ENCODE results near the gene ZNF575. TPM values are rescaled to one million over a fixed set of nuclear protein-coding genes. Genes with fewer than 3 reads are reported as not detected.

Gene ZNF575
- polyA plus RNA-seq, 1 donor from 2014 or later, result not detected

GRCh38 chr19:43545276-43545675, 12.3 kb downstream of the ZNF575 start:
- Histone ChIP-seq H3K4me3 (ENCODE audit: low read length) (no peak overlapping the region), H3K4me2 (ENCODE audit: low read length) (no peak overlapping the region), H4K20me1 (ENCODE audit: insufficient read depth) (no peaks in the 10 kb centered on the region), H3K9ac (ENCODE audit: low read length) (no peak overlapping the region), H3K79me2 (replicated peaks; ENCODE audit: insufficient read depth, low read length) (no peaks in the 10 kb centered on the region), H3K9me3 (ENCODE audit: low read length) (no peaks in the 10 kb centered on the region), H2AFZ (ENCODE audit: low read depth, low read length) (no peak overlapping the region), H3K36me3 (ENCODE audit: insufficient read depth, low read length) (no peaks in the 10 kb centered on the region), H3K27me3 (ENCODE audit: insufficient read depth, low read depth, low read length) (no peaks in the 10 kb centered on the region), H3K27ac (ENCODE audit: low read length) (no peak overlapping the region), H3K9me2 (ENCODE audit: insufficient read depth, low read length) (no peaks in the 10 kb centered on the region), H3F3A (ENCODE audit: insufficient read depth, low read length, poor library complexity, severe bottlenecking) (no peaks in the 10 kb centered on the region)
- no peak for TF ChIP-seq CTCF (IDR thresholded peaks at IDR 0.05; ENCODE audit: poor library complexity, severe bottlenecking)
- TF ChIP-seq EZH2 (IDR thresholded peaks at IDR 0.05; ENCODE audit: borderline replicate concordance, insufficient read depth, low read length, poor library complexity, severe bottlenecking), result no peak
- TF ChIP-seq, protein P1, sequence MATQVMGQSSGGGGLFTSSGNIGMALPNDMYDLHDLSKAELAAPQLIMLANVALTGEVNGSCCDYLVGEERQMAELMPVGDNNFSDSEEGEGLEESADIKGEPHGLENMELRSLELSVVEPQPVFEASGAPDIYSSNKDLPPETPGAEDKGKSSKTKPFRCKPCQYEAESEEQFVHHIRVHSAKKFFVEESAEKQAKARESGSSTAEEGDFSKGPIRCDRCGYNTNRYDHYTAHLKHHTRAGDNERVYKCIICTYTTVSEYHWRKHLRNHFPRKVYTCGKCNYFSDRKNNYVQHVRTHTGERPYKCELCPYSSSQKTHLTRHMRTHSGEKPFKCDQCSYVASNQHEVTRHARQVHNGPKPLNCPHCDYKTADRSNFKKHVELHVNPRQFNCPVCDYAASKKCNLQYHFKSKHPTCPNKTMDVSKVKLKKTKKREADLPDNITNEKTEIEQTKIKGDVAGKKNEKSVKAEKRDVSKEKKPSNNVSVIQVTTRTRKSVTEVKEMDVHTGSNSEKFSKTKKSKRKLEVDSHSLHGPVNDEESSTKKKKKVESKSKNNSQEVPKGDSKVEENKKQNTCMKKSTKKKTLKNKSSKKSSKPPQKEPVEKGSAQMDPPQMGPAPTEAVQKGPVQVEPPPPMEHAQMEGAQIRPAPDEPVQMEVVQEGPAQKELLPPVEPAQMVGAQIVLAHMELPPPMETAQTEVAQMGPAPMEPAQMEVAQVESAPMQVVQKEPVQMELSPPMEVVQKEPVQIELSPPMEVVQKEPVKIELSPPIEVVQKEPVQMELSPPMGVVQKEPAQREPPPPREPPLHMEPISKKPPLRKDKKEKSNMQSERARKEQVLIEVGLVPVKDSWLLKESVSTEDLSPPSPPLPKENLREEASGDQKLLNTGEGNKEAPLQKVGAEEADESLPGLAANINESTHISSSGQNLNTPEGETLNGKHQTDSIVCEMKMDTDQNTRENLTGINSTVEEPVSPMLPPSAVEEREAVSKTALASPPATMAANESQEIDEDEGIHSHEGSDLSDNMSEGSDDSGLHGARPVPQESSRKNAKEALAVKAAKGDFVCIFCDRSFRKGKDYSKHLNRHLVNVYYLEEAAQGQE (IDR thresholded peaks at IDR 0.05; ENCODE audit: borderline replicate concordance), result no peak
- TF ChIP-seq RAD21 (conservative IDR thresholded peaks at IDR 0.05), result no peak
- no peak for TF ChIP-seq EP300 (conservative IDR thresholded peaks at IDR 0.05; ENCODE audit: poor library complexity, severe bottlenecking)
- no peak for TF ChIP-seq SMC3 (conservative IDR thresholded peaks at IDR 0.05; ENCODE audit: poor library complexity)
- TF ChIP-seq POLR2AphosphoS5 (IDR thresholded peaks at IDR 0.05), result no peak

- Histone ChIP-seq H3K27ac (ENCODE audit: low read length) (no peak overlapping the region), H2AFZ (ENCODE audit: low read depth, low read length) (no peak overlapping the region), H3K9ac (ENCODE audit: low read length) (no peak overlapping the region), H3K9me2 (ENCODE audit: insufficient read depth, low read length) (no peaks in the 10 kb centered on the region), H4K20me1 (ENCODE audit: insufficient read depth) (no peaks in the 10 kb centered on the region), H3K4me2 (ENCODE audit: low read length) (no peak overlapping the region), H3K9me3 (ENCODE audit: low read length) (no peaks in the 10 kb centered on the region), H3K4me3 (ENCODE audit: low read length) (no peak overlapping the region), H3K27me3 (ENCODE audit: insufficient read depth, low read depth, low read length) (no peaks in the 10 kb centered on the region), H3K79me2 (replicated peaks; ENCODE audit: insufficient read depth, low read length) (no peaks in the 10 kb centered on the region), H3F3A (ENCODE audit: insufficient read depth, low read length, poor library complexity, severe bottlenecking) (no peaks in the 10 kb centered on the region), H3K36me3 (ENCODE audit: insufficient read depth, low read length) (no peaks in the 10 kb centered on the region)
- TF ChIP-seq RAD21 (conservative IDR thresholded peaks at IDR 0.05) (no peak), MXI1 (conservative IDR thresholded peaks at IDR 0.05; ENCODE audit: poor library complexity, severe bottlenecking) (no peak), TAF1 (IDR thresholded peaks at IDR 0.05; ENCODE audit: low read depth) (no peak), SMC3 (conservative IDR thresholded peaks at IDR 0.05; ENCODE audit: poor library complexity) (no peak), EZH2 (IDR thresholded peaks at IDR 0.05; ENCODE audit: borderline replicate concordance, insufficient read depth, low read length, poor library complexity, severe bottlenecking) (no peak), CTCF (IDR thresholded peaks at IDR 0.05; ENCODE audit: poor library complexity, severe bottlenecking) (no peak), EP300 (conservative IDR thresholded peaks at IDR 0.05; ENCODE audit: poor library complexity, severe bottlenecking) (no peak), POLR2AphosphoS5 (IDR thresholded peaks at IDR 0.05) (no peak)
- TF ChIP-seq, protein P1 (IDR thresholded peaks at IDR 0.05; ENCODE audit: borderline replicate concordance), result no peak
These were observed 13.0 kb downstream of the ZNF575 start for GRCh38 chr19:43545981-43546380.
